Vagina (tissue), 2 donors: ENCODE measurements around the gene CACYBP. TPM values are rescaled to one million over a fixed set of nuclear protein-coding genes. Genes with fewer than 3 reads are reported as not detected.

ENCODE experiments used
- DNase-seq, 2 donors: peaks; one replicate each; pipeline ENCODE4 v3.0.0-alpha.2; 2017; ENCODE audit errors: extremely low spot score in 2 of 2
- H3K27ac ChIP-seq: fragments of 200-600 bp; sonication (generic); one replicate; pipeline ENCODE4 v1.5.1; 2019
- H3K27me3 ChIP-seq: fragments of 200-600 bp; sonication (generic); one replicate; pipeline ENCODE4 v1.5.1; 2019
- H3K36me3 ChIP-seq, 2 donors: fragments of 200-600 bp; sonication (generic); one replicate each; pipeline ENCODE4 v1.5.1; 2017 to 2019
- H3K4me1 ChIP-seq: fragments of 200-600 bp; sonication (generic); one replicate; pipeline ENCODE4 v1.5.1; 2019
- H3K4me3 ChIP-seq, 2 donors: fragments of 200-600 bp; sonication (generic); 1 replicate in 1 of 2; 2 replicates in 1 of 2; pipeline ENCODE4 v1.5.1; 2016 to 2019
- H3K9me3 ChIP-seq: fragments of 200-600 bp; sonication (generic); one replicate; pipeline ENCODE4 v1.5.1; 2019
- POLR2A ChIP-seq, 2 donors: fragments of 450-650 bp; IDR thresholded peaks; one replicate each; pipeline ENCODE4 v1.6.1; 2017; ENCODE audit warnings: antibody characterized with exemption in 2 of 2, mild to moderate bottlenecking in 2 of 2, moderate library complexity in 2 of 2
- POLR2AphosphoS5 ChIP-seq, 2 donors: sonication (generic); formaldehyde crosslinking; IDR thresholded peaks; one replicate each; pipeline ENCODE4 v1.9.0; 2017; ENCODE audit warnings: antibody characterized with exemption in 2 of 2, mild to moderate bottlenecking in 2 of 2, low read depth in 1 of 2; ENCODE audit not compliant: insufficient read depth in 1 of 2
- intact Hi-C: fragments of 100-400 bp; cut with DNase I; formaldehyde crosslinking; loops from one replicate; pipeline ENCODE4 v1.15.1; 2023
- total RNA-seq: library from RNA; depleted of rRNA; stranded (reverse); fragments of >200 nt; gene quantifications from one replicate; pipeline ENCODE4 v1.2.3, GENCODE V29; 2016
- TF ChIP-seq, protein P1 (sequence below), 3 experiments: fragments of 450-650 bp in 2 of 3; fragments of 200-600 bp in 1 of 3; sonication (generic) in 1 of 3; IDR thresholded peaks; one replicate each; pipeline ENCODE4 v1.5.1; 2017 to 2019; ENCODE audit warnings: antibody characterized with exemption in 3 of 3, mild to moderate bottlenecking in 2 of 3, moderate library complexity in 2 of 3

CACYBP gene
- total RNA-seq, 1 donor from 2014 or later, result 60.9 TPM

DNA sequence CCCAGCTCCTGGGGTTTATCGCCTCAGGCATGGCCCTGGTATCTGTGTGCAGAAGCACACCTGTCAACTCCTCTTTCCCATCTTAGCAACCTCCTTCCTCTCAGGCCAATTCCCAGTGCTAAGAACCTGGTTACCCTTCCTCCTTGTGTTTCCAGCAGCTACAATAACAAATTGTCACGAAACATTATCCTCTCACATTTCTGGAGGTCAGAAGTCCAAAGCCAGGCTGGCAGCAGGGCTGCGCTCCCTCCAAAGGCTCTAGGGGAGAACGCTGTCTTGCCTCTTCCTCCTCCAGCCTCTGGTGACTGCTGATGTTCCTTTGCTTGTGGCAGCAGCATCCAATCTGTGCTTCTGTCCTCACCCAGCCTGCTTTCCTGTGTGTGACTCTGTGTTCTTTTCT, 34.2 kb downstream of the CACYBP start:
- no peak overlapping the region for H3K4me3 ChIP-seq
- DNase-seq, result no peak
- intact Hi-C loops, result loop anchor here (10.0 kb wide), 2 partner anchors 81 to 281 kb away; no protein-coding TSS in a partner anchor
- no peaks in the 10 kb centered on the region for H3K9me3 ChIP-seq
- no peaks in the 10 kb centered on the region for H3K27me3 ChIP-seq
- H3K4me1 ChIP-seq, result no peaks in the 10 kb centered on the region
- TF ChIP-seq, protein P1, sequence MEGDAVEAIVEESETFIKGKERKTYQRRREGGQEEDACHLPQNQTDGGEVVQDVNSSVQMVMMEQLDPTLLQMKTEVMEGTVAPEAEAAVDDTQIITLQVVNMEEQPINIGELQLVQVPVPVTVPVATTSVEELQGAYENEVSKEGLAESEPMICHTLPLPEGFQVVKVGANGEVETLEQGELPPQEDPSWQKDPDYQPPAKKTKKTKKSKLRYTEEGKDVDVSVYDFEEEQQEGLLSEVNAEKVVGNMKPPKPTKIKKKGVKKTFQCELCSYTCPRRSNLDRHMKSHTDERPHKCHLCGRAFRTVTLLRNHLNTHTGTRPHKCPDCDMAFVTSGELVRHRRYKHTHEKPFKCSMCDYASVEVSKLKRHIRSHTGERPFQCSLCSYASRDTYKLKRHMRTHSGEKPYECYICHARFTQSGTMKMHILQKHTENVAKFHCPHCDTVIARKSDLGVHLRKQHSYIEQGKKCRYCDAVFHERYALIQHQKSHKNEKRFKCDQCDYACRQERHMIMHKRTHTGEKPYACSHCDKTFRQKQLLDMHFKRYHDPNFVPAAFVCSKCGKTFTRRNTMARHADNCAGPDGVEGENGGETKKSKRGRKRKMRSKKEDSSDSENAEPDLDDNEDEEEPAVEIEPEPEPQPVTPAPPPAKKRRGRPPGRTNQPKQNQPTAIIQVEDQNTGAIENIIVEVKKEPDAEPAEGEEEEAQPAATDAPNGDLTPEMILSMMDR (IDR thresholded peaks at IDR 0.05), result no peak
- no peak for TF ChIP-seq POLR2A (IDR thresholded peaks at IDR 0.05)
- TF ChIP-seq POLR2AphosphoS5 (IDR thresholded peaks at IDR 0.05; ENCODE audit: insufficient read depth in 1 of 2, low read depth in 1 of 2), result no peak
- H3K36me3 ChIP-seq, result no peaks in the 10 kb centered on the region
- no peak overlapping the region for H3K27ac ChIP-seq

DNA sequence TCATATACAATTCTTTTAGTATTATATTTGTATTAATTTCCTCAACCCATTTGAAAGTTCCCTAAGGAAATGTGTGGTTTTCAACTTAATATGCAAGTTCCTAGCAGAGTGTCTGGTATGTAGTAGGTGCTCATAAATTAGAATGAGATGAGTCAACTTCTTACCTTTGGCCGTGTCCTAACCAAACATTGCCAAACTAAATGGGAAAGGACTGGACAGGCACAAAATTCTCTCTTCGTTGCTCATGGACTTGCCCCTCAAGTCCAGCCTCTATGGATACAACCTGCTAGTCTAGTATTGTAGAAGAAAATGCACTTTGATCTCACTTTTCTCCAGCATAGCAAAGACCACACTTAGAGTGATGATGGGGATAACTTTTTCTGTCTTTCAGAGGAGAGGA, 35.0 kb downstream of the CACYBP start:
- intact Hi-C loops, result loop anchor here (10.0 kb wide), 2 partner anchors 80 to 280 kb away; no protein-coding TSS in a partner anchor
- no peaks in the 10 kb centered on the region for H3K9me3 ChIP-seq

DNA sequence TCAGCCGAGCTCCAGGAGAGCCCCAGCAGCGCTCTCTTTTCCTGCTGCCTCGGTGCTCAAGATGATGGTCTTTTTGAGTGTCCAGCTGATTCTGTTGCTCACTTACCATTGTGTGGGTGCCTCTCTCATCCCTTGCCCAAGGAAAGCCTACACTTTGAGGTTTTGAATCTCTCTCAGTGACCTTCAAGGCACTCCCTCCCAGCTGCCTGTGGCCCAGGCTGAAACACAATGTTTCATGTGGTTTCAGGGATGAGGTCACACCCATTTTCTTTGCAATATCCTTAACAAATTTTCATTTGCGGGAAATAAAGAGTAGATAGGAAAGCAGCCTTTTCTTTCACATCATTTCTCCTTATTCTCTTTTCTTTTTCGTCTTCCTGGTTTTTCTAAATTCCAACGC, 36.1 kb downstream of the CACYBP start:
- Histone ChIP-seq H3K4me3 (no peak overlapping the region), H3K27me3 (no peaks in the 10 kb centered on the region), H3K27ac (no peak overlapping the region), H3K36me3 (no peaks in the 10 kb centered on the region), H3K4me1 (no peaks in the 10 kb centered on the region), H3K9me3 (no peaks in the 10 kb centered on the region)
- intact Hi-C loops, result loop anchor here (10.0 kb wide), 2 partner anchors 79 to 279 kb away; no protein-coding TSS in a partner anchor
- no peak for DNase-seq
- TF ChIP-seq, protein P1 (IDR thresholded peaks at IDR 0.05), result no peak
- no peak for TF ChIP-seq POLR2AphosphoS5 (IDR thresholded peaks at IDR 0.05; ENCODE audit: insufficient read depth in 1 of 2, low read depth in 1 of 2)
- TF ChIP-seq POLR2A (IDR thresholded peaks at IDR 0.05), result no peak

More for the DNA sequence above, 35.0 kb downstream of the CACYBP start:
- TF ChIP-seq POLR2A (IDR thresholded peaks at IDR 0.05) (no peak), POLR2AphosphoS5 (IDR thresholded peaks at IDR 0.05; ENCODE audit: insufficient read depth in 1 of 2, low read depth in 1 of 2) (no peak)
- TF ChIP-seq, protein P1 (IDR thresholded peaks at IDR 0.05), result no peak
- H3K36me3 ChIP-seq, result no peaks in the 10 kb centered on the region
- DNase-seq, result no peak
- H3K4me1 ChIP-seq, result no peaks in the 10 kb centered on the region
- H3K27ac ChIP-seq, result no peak overlapping the region
- no peaks in the 10 kb centered on the region for H3K27me3 ChIP-seq
- no peak overlapping the region for H3K4me3 ChIP-seq

DNA sequence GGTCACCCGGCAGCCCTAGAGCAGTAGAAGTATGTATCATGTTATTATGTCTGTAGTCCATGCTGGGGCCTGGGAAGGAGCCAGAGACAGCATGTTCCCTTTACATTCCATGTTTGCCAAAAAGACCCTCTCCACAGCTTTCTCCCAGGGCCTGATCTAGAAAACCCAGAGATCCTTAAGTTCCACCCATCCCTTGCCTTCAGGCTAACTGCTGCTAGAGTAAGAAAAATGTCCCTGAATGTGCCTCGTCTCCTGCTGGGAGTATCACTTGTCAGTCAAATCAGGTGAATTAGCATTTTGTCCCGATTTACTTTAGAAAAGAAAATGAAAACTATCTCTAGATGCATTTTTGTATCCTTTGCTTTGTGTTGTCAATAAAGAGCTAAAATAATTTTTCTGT, 36.7 kb downstream of the CACYBP start:
- no peak for DNase-seq
- no peaks in the 10 kb centered on the region for H3K36me3 ChIP-seq
- H3K4me3 ChIP-seq, result no peak overlapping the region
- no peaks in the 10 kb centered on the region for H3K4me1 ChIP-seq
- H3K27me3 ChIP-seq, result no peaks in the 10 kb centered on the region
- no peaks in the 10 kb centered on the region for H3K9me3 ChIP-seq
- intact Hi-C loops, result loop anchor here (10.0 kb wide), 2 partner anchors 78 to 278 kb away; no protein-coding TSS in a partner anchor
- H3K27ac ChIP-seq, result no peak overlapping the region
- TF ChIP-seq POLR2AphosphoS5 (IDR thresholded peaks at IDR 0.05; ENCODE audit: insufficient read depth in 1 of 2, low read depth in 1 of 2) (no peak), POLR2A (IDR thresholded peaks at IDR 0.05) (no peak)
- TF ChIP-seq, protein P1 (IDR thresholded peaks at IDR 0.05), result no peak

DNA sequence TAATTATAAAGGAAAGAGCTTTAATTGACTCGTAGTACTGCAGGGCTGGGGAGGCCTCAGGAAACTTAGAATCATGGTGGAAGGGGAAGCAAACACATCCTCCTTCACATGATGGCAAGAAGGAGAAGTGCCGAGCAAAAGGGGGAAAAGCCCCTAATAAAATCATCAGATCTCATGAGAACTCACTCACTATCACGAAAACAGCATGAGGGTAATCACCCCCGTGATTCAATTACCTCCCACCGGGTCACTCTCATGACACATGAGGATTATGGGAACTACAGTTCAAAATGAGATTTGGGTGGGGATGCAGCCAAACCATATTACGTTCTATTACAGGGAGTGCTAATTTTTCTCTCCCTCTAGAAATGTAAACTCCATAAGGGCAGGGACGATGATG, 37.7 kb downstream of the CACYBP start:
- intact Hi-C loops, result loop anchor here (10.0 kb wide), 2 partner anchors 77 to 277 kb away; no protein-coding TSS in a partner anchor

More for the DNA sequence above, 37.7 kb downstream of the CACYBP start:
- H3K36me3 ChIP-seq, result no peaks in the 10 kb centered on the region
- no peaks in the 10 kb centered on the region for H3K27me3 ChIP-seq
- H3K4me1 ChIP-seq, result no peaks in the 10 kb centered on the region
- no peak overlapping the region for H3K4me3 ChIP-seq
- DNase-seq, result no peak
- TF ChIP-seq, protein P1 (IDR thresholded peaks at IDR 0.05), result no peak
- TF ChIP-seq POLR2A (IDR thresholded peaks at IDR 0.05), result no peak
- TF ChIP-seq POLR2AphosphoS5 (IDR thresholded peaks at IDR 0.05; ENCODE audit: insufficient read depth in 1 of 2, low read depth in 1 of 2), result no peak
- H3K9me3 ChIP-seq, result no peaks in the 10 kb centered on the region
- no peak overlapping the region for H3K27ac ChIP-seq
